Large intestine (tissue), 3 donors: Measurements from ENCODE around the gene ATP13A1. TPM values are rescaled to one million over a fixed set of nuclear protein-coding genes. Genes with fewer than 3 reads are reported as not detected.

Source experiments
- DNase-seq, 2 donors: peaks; one replicate each; pipeline versions ENCODE4 v3.0.0 to v3.0.0-alpha.2; 2013
- H3K27ac ChIP-seq: one replicate; pipeline ENCODE4 v1.5.1; 2013; ENCODE audit warnings: low read length
- H3K27me3 ChIP-seq: 2 replicates; pipeline ENCODE4 v1.6.1; 2013; ENCODE audit warnings: low read length; ENCODE audit not compliant: control insufficient read depth, insufficient read depth
- H3K36me3 ChIP-seq: 2 replicates; pipeline ENCODE4 v1.6.1; 2013; ENCODE audit warnings: low read length; ENCODE audit not compliant: control insufficient read depth, insufficient read depth
- H3K4me1 ChIP-seq: one replicate; pipeline ENCODE4 v1.6.1; 2013; ENCODE audit warnings: low read length; ENCODE audit not compliant: control insufficient read depth, insufficient read depth
- H3K4me3 ChIP-seq: one replicate; pipeline ENCODE4 v1.5.1; 2013; ENCODE audit warnings: low read length
- H3K9me3 ChIP-seq: one replicate; pipeline ENCODE4 v1.6.1; 2013; ENCODE audit warnings: mild to moderate bottlenecking, low read depth, low read length, moderate library complexity; ENCODE audit not compliant: control insufficient read depth
- WGBS: methylation state at CpG from one replicate; pipeline ENCODE4 v1.1.5; 2013; ENCODE audit warnings: low lambda C conversion rate; ENCODE audit not compliant: insufficient coverage; 5-methylcytosine and 5-hydroxymethylcytosine counted together
- polyA plus RNA-seq: library from polyadenylated mRNA; unstranded; fragments of 120-200 nt; gene quantifications from one replicate; pipeline ENCODE4 v1.2.1, GENCODE V29; 2013

Gene ATP13A1
- polyA plus RNA-seq, 1 donor = 54.1 TPM

DNA sequence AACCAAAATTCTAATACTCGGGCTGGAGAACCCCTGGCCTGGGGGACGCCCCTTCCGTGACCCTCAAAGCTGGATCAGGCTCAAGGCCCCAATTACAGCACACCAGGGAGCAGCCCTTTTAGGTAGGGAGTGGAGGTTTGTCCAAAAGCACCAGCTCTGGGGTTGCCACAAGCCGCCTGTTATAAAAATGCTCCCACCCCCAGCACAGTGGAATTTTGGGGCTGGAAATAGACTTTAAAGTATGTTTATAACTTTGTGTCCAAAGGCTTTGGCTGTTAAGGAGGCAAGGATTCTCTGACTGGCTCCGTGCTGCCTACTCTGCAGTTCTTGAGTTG is 19.5 kb downstream of the ATP13A1 start:
- peak overlapping the region; percentile 89 for H3K4me3 ChIP-seq
- H3K27me3 ChIP-seq = no peaks in the 10 kb centered on the region
- H3K36me3 ChIP-seq = peaks cover 32% of the 10 kb centered on the region
- no peak for DNase-seq
- WGBS = no CpG with 5 or more reads among the region's 5 CpGs
- no peaks in the 10 kb centered on the region for H3K9me3 ChIP-seq
- no peak overlapping the region for H3K27ac ChIP-seq
- no peaks in the 10 kb centered on the region for H3K4me1 ChIP-seq

DNA sequence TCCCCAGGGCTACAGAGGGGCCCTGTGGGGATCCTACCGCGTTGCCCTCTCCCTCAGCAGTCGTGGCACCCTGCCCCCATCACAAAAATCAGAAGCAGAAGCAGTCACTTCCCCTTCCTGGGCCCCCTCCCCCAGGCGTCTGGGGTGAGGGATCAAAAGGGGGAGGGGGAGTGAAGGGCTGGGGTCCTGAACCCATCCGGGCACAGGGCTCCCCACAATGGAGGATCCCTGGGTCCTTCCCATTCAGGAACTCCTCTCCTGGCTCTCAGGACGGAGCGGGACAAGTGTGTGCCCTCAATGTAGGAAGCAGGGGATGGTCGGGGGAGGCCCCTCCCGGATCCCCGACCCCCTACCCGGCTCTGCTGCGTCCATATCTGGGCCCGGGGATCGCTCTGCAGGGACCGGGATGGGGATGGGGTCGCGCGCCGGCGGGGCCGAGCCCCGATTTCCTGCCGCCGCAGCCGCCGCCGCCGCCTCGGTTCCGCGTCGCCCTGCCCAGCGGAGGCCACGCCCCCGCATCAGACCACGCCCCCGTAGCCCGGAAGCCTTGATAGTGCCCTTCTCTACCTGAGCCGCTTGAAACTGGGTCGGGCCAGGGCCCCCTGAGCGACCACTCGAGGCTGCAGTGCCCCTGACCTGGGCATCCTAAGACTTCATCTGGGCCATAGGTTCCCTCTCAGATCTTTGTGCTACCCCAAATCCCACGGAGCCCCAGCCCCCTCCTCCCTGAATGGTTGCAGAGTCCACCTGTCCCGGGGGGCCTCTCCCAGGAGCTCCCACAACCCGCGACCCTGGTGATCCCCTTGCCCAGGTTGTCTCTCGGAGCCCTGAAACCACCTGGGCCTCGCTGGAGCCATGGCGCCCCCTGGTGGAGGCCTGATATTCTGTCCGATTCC is 20.1 kb downstream of the ATP13A1 start, which contains the start of gene GMIP:
TSS of gene GMIP (minus strand) at position 500 of the 896 bp plus-strand sequence. CDS start at position 372, 128 bp downstream.
- no peaks in the 10 kb centered on the region for H3K9me3 ChIP-seq
- no CpG with 5 or more reads among the region's 50 CpGs for WGBS
- peak within 1 kb of the TSS; percentile 67 for H3K27ac ChIP-seq
- peak within 1 kb of the TSS; percentile 89 for H3K4me3 ChIP-seq
- H3K27me3 ChIP-seq = no peaks in the 10 kb centered on the region
- H3K36me3 ChIP-seq = peaks cover 31% of the 10 kb centered on the region
- peak; percentile 69 to 82 for DNase-seq
- no peaks in the 10 kb centered on the region for H3K4me1 ChIP-seq

DNA sequence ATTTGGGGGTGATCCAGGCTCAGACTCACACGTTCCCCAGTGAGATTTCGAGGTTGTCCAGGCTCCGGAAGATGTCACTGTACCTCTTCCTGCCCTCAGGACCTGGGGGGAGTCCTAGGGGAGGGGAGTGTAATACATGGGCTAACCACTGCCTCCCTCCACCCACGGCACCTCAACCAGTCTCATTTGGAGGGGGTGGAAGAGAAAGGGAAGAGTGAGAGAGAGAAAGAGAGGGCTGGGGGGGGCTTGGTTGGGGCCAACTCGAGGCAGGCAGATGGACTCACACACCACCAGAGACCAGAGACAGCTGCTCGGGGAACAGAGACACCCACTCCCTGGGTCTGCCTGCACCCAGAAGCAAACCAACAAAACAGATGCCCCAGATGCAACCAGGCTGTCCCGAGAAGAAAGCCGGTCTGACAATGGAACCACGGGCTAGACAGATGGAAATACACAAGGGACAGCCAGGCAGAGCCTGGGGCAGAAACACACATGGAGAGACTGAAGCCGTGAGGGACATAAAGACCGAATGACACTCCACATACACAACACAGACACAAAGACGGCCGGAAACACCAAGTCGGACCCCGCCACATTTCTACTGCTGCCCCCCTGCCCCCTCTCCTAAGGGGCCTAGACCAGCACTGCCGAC is 20.8 kb downstream of the ATP13A1 start:
- H3K27ac ChIP-seq = no peak overlapping the region
- H3K9me3 ChIP-seq = no peaks in the 10 kb centered on the region
- no peak for DNase-seq
- no peaks in the 10 kb centered on the region for H3K27me3 ChIP-seq
- WGBS = no CpG with 5 or more reads among the region's 16 CpGs
- H3K36me3 ChIP-seq = peaks cover 29% of the 10 kb centered on the region
- H3K4me3 ChIP-seq = peak overlapping the region; percentile 89
- no peaks in the 10 kb centered on the region for H3K4me1 ChIP-seq

GRCh38 chr19:19637523-19638251 is 25.8 kb downstream of the ATP13A1 start:
- no CpG with 5 or more reads among the region's 53 CpGs for WGBS
- H3K27me3 ChIP-seq = no peaks in the 10 kb centered on the region
- H3K4me3 ChIP-seq = no peak overlapping the region
- H3K4me1 ChIP-seq = no peaks in the 10 kb centered on the region
- no peak overlapping the region for H3K27ac ChIP-seq
- no peaks in the 10 kb centered on the region for H3K9me3 ChIP-seq
- peaks cover 14% of the 10 kb centered on the region for H3K36me3 ChIP-seq
- DNase-seq = peak in 1 of 2 donors; percentile 46

- Histone ChIP-seq H3K27me3 (no peaks in the 10 kb centered on the region), H3K27ac (no peak overlapping the region), H3K9me3 (no peaks in the 10 kb centered on the region), H3K4me3 (no peak overlapping the region), H3K36me3 (peaks cover 14% of the 10 kb centered on the region), H3K4me1 (no peaks in the 10 kb centered on the region)
- no CpG with 5 or more reads among the region's 27 CpGs for WGBS
- no peak for DNase-seq
These were observed 26.3 kb downstream of the ATP13A1 start for GRCh38 chr19:19637186-19637522.

DNA sequence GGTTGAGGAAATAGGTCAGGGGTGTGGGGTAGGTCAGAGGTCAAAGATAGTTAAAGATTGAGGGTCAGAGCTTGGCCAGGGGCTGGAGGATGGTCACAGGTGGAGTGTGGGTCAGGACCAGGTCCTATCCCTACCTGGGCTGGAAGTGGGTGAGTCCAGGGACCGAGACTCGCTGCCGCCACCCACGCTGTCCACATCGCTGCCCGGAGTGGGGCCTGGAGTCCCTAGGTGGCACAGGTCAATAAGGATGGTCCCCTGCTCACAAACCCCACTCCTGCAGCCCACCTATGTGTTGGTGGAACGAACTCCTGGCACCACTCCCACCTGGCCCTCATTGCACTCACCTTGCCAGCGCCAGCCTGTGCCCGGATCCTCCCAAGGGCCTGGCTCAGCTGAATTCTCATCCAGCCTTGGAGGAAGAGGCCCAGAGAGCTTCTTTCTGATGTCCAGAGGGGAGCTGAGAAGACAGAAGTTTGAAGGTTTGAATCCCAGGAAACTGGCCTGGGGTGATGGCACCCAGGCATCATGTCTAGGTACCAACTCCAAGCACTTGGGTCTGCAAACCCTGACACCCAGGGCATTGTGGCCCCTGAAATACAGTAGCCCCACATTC is 26.8 kb downstream of the ATP13A1 start:
- Histone ChIP-seq H3K9me3 (no peaks in the 10 kb centered on the region), H3K27ac (no peak overlapping the region), H3K36me3 (peaks cover 14% of the 10 kb centered on the region), H3K4me3 (no peak overlapping the region), H3K27me3 (no peaks in the 10 kb centered on the region), H3K4me1 (no peaks in the 10 kb centered on the region)
- DNase-seq = no peak
- no CpG with 5 or more reads among the region's 9 CpGs for WGBS

DNA sequence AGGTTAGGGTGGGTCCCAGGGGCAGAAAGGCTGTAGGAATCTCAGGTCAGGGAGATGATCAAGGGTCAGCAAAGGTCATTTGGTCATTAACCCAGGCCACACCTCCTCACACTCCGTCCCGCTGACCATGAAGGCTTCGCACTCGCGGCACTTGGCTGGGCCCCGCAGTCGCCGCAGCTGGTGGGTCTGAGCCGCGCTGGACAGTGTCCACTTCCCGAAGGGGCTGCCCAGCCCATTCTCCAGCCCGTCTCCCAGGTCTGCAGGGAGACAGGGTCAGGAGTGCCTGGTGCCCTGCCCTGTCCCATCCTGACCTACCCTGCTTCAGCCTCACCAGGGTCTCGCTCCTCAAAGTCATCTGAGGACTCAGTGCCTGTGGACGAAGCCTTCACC is 28.2 kb downstream of the ATP13A1 start:
- no CpG with 5 or more reads among the region's 14 CpGs for WGBS
- Histone ChIP-seq H3K36me3 (peaks cover 14% of the 10 kb centered on the region), H3K4me1 (no peaks in the 10 kb centered on the region), H3K4me3 (no peak overlapping the region), H3K27ac (no peak overlapping the region), H3K27me3 (no peaks in the 10 kb centered on the region), H3K9me3 (no peaks in the 10 kb centered on the region)
- DNase-seq = no peak

DNA sequence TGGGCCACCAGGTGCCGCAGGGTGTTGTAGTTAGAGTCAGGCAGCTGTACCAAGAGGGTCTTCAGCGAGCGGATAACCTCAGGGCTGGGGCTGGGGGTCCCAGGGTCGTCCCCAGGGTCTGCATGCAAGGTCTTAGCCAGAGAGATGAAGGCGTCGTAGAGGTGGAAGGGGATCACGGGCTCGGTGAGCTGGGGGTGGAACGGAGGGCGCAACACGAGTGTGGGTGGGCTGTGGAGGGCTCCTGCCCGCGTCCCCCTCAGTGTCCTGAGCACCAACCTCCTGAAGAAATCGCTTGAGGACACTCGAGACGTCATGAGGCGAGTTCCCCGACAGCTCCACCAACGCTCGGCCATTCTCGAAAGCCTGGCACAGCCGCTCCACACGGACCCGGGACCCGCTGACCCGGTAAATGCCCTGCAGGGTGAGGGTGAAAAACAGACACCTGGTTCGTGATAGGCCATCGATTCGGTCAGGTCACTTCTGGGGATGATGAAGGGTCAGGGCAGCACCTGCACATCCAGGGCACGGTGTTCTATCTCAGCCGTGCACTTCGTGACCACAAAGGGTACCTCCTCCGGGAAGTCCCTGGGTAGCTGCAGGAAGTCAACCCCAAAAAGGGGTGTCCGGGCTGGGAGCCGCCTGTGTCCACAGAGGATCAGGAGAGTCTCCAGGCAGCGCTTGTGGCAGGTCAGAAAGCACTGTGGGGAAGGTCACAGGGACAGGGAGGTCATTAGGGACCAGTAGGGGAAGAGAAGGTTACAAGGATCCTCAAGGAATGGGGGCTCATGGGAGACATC is 28.8 kb downstream of the ATP13A1 start:
- DNase-seq = no peak
- no peaks in the 10 kb centered on the region for H3K27me3 ChIP-seq
- WGBS = no CpG with 5 or more reads among the region's 36 CpGs
- H3K27ac ChIP-seq = no peak overlapping the region
- no peaks in the 10 kb centered on the region for H3K9me3 ChIP-seq
- H3K4me3 ChIP-seq = no peak overlapping the region
- no peaks in the 10 kb centered on the region for H3K4me1 ChIP-seq
- H3K36me3 ChIP-seq = peaks cover 14% of the 10 kb centered on the region

DNA sequence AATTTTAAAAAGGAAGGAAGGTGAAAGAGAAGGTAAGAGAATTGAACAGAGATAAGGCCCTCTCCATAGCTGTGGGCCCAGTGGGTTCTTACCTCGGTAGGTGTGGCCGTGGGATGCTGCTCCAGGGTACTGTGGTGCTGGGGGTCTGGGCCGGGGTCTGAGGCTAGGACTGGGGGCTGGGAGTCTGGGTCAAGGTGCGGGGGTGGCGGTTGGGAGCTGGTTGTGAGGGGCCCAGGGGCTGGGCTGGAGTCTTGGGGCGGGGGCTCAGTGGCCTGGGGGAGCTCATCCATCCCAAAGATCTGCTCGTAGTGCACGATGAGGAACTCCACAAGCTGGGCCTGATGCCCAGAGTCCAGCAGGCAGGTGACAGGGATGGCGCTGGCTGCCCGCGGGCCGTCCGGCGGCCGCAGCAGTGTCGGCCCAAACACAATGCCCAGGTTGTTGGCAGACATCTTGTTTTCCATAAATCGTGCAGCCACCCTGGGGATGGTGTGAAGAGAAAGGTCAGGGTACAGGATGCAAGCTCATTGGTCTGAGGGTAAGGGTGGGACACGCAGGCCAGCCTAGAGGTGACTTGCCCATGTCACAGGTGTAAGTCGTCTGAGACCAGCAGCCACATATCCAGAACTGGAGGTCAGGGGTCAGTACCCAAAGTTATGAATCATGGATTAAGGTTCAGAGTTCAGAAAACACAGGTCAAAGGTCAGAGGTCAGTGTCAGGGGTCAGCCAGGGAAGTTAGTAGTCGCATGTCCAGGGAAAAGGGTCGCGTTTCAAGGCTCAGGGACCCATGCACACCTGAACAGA is 29.6 kb downstream of the ATP13A1 start:
- Histone ChIP-seq H3K9me3 (no peaks in the 10 kb centered on the region), H3K36me3 (peaks cover 14% of the 10 kb centered on the region), H3K27me3 (no peaks in the 10 kb centered on the region), H3K27ac (no peak overlapping the region), H3K4me1 (no peaks in the 10 kb centered on the region), H3K4me3 (no peak overlapping the region)
- DNase-seq = no peak
- no CpG with 5 or more reads among the region's 22 CpGs for WGBS
